SHP77 treated with DMSO at 0.1 percent for 48 hours (cell line): ENCODE results near the gene FTH1.

Experiments used
- DNase-seq: peaks from one replicate; lab custom pipeline; 2025; lab: John Stamatoyannopoulos, UW

The FTH1 gene

GRCh38 chr11:61948505-61948904, 18.9 kb downstream of the FTH1 start:
- no peak for DNase-seq

- DNase-seq, result peak; percentile 66
Measured at GRCh38 chr11:61947486-61948210, 19.8 kb downstream of the FTH1 start.

GRCh38 chr11:61946894-61947293, 20.5 kb downstream of the FTH1 start:
- no peak for DNase-seq

- no peak for DNase-seq
Measured at GRCh38 chr11:61945191-61945590, 22.2 kb downstream of the FTH1 start.

- no peak for DNase-seq
Measured at GRCh38 chr11:61940466-61940865, 27.0 kb downstream of the FTH1 start.

GRCh38 chr11:61935861-61936260, 31.6 kb downstream of the FTH1 start:
- no peak for DNase-seq

- DNase-seq, result no peak
Measured at GRCh38 chr11:61930933-61931332, 36.5 kb downstream of the FTH1 start.

- no peak for DNase-seq
Measured at GRCh38 chr11:61928606-61929005, 38.8 kb downstream of the FTH1 start.

- DNase-seq, result no peak
Measured at GRCh38 chr11:61927501-61927900, 39.9 kb downstream of the FTH1 start.

- DNase-seq, result no peak
Measured at GRCh38 chr11:61926235-61926634, 41.2 kb downstream of the FTH1 start.

GRCh38 chr11:61925736-61926135, 41.7 kb downstream of the FTH1 start:
- no peak for DNase-seq

- no peak for DNase-seq
Measured at GRCh38 chr11:61924064-61924455, 43.4 kb downstream of the FTH1 start.

GRCh38 chr11:61923166-61924063, 44.0 kb downstream of the FTH1 start:
- DNase-seq, result no peak

- no peak for DNase-seq
Measured at GRCh38 chr11:61922539-61922938, 44.9 kb downstream of the FTH1 start.

- DNase-seq, result no peak
Measured at GRCh38 chr11:61921446-61921845, 46.0 kb downstream of the FTH1 start.

- DNase-seq, result no peak
Measured at GRCh38 chr11:61919705-61920631, 47.5 kb downstream of the FTH1 start.

GRCh38 chr11:61918938-61919704, 48.3 kb downstream of the FTH1 start:
- DNase-seq, result no peak

- no peak for DNase-seq
Measured at GRCh38 chr11:61918251-61918937, 49.0 kb downstream of the FTH1 start.

GRCh38 chr11:61917334-61918109, 49.9 kb downstream of the FTH1 start, which contains the start of gene RAB3IL1:
RAB3IL1 (minus strand) TSS chr11:61917566; CDS start chr11:61917367, 199 bp downstream.
- DNase-seq, result no peak
